Measurements from ENCODE around the gene JMJD1C. TPM values are rescaled to one million over a fixed set of nuclear protein-coding genes. Genes with fewer than 3 reads are reported as not detected.

JMJD1C gene
- total RNA-seq, 1 experiment from 2014 or later: 180 TPM

- Mint-ChIP-seq H3K27me3 (ENCODE audit: low read depth) (no peaks in the 10 kb centered on the region), H3K4me1 (peaks cover 10% of the 10 kb centered on the region; the same call in 1 of the 2 replicates), H3K9me3 (no peaks in the 10 kb centered on the region), H3K36me3 (no peaks in the 10 kb centered on the region), H3K4me3 (no peak overlapping the region), H3K27ac (0 out of 2 replicates have a peak overlapping the region, but pooled peaks have one; percentile 52)
- DNase-seq (ENCODE audit: low spot score): no peak
- ChIA-PET CTCF (no interaction called here), POLR2A (no interaction called here)
- ATAC-seq: peak; percentile 50
- TF ChIP-seq E2F1 (CRISPR knock-in tag; IDR thresholded peaks at IDR 0.05): no peak
- TF ChIP-seq TP53 (CRISPR knock-in tag; IDR thresholded peaks at IDR 0.05): no peak
- TF ChIP-seq ZSCAN18 (CRISPR knock-in tag; IDR thresholded peaks at IDR 0.05): no peak
- no peak for TF ChIP-seq NFE2L1 (CRISPR knock-in tag; IDR thresholded peaks at IDR 0.05)
- no peak for TF ChIP-seq OVOL2 (CRISPR knock-in tag; IDR thresholded peaks at IDR 0.05; ENCODE audit: borderline replicate concordance)
- no peak for TF ChIP-seq PREB (CRISPR knock-in tag; IDR thresholded peaks at IDR 0.05; ENCODE audit: borderline replicate concordance)
- no peak for TF ChIP-seq CREB1 (CRISPR knock-in tag; IDR thresholded peaks at IDR 0.05)
- no peak for TF ChIP-seq NR1H2 (CRISPR knock-in tag; IDR thresholded peaks at IDR 0.05)
- TF ChIP-seq GTF2I (CRISPR knock-in tag; conservative IDR thresholded peaks at IDR 0.05): no peak
- TF ChIP-seq ZNF416 (CRISPR knock-in tag; IDR thresholded peaks at IDR 0.05): no peak
- TF ChIP-seq, protein P1, sequence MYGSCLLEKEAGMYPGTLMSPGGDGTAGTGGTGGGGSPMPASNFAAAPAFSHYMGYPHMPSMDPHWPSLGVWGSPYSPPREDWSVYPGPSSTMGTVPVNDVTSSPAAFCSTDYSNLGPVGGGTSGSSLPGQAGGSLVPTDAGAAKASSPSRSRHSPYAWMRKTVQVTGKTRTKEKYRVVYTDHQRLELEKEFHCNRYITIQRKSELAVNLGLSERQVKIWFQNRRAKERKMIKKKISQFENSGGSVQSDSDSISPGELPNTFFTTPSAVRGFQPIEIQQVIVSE (CRISPR knock-in tag; IDR thresholded peaks at IDR 0.05; ENCODE audit: borderline replicate concordance): no peak
- TF ChIP-seq NFATC4 (CRISPR knock-in tag; IDR thresholded peaks at IDR 0.05): no peak
- TF ChIP-seq CBFB (CRISPR knock-in tag; IDR thresholded peaks at IDR 0.05; ENCODE audit: low read depth): no peak
- no peak for TF ChIP-seq ZNF317 (CRISPR knock-in tag; IDR thresholded peaks at IDR 0.05; ENCODE audit: borderline replicate concordance, low read depth)
- TF ChIP-seq FOXJ3 (CRISPR knock-in tag; IDR thresholded peaks at IDR 0.05; ENCODE audit: borderline replicate concordance): no peak
- no peak for TF ChIP-seq ZNF232 (CRISPR knock-in tag; IDR thresholded peaks at IDR 0.05)
- TF ChIP-seq USF2 (CRISPR knock-in tag; IDR thresholded peaks at IDR 0.05): no peak
- TF ChIP-seq, protein P2, sequence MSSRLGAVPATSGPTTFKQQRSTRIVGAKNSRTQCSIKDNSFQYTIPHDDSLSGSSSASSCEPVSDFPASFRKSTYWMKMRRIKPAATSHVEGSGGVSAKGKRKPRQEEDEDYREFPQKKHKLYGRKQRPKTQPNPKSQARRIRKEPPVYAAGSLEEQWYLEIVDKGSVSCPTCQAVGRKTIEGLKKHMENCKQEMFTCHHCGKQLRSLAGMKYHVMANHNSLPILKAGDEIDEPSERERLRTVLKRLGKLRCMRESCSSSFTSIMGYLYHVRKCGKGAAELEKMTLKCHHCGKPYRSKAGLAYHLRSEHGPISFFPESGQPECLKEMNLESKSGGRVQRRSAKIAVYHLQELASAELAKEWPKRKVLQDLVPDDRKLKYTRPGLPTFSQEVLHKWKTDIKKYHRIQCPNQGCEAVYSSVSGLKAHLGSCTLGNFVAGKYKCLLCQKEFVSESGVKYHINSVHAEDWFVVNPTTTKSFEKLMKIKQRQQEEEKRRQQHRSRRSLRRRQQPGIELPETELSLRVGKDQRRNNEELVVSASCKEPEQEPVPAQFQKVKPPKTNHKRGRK (CRISPR knock-in tag; IDR thresholded peaks at IDR 0.05; ENCODE audit: borderline replicate concordance): no peak
- TF ChIP-seq, protein P3, sequence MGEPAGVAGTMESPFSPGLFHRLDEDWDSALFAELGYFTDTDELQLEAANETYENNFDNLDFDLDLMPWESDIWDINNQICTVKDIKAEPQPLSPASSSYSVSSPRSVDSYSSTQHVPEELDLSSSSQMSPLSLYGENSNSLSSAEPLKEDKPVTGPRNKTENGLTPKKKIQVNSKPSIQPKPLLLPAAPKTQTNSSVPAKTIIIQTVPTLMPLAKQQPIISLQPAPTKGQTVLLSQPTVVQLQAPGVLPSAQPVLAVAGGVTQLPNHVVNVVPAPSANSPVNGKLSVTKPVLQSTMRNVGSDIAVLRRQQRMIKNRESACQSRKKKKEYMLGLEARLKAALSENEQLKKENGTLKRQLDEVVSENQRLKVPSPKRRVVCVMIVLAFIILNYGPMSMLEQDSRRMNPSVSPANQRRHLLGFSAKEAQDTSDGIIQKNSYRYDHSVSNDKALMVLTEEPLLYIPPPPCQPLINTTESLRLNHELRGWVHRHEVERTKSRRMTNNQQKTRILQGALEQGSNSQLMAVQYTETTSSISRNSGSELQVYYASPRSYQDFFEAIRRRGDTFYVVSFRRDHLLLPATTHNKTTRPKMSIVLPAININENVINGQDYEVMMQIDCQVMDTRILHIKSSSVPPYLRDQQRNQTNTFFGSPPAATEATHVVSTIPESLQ (CRISPR knock-in tag; IDR thresholded peaks at IDR 0.05): no peak
- TF ChIP-seq ETV6 (CRISPR knock-in tag; IDR thresholded peaks at IDR 0.05): no peak
These were observed 145.1 kb downstream of the JMJD1C start for GRCh38 chr10:63320683-63321082.
